Measurements from ENCODE around the gene PTPRG. TPM values are rescaled to one million over a fixed set of nuclear protein-coding genes. Genes with fewer than 3 reads are reported as not detected.

PTPRG gene
- total RNA-seq, 4 donors from 2014 or later, result 11.0 to 18.5 (median 14.9) TPM

- Histone ChIP-seq H3K4me3 (no peak overlapping the region), H3K27me3 (no peaks in the 10 kb centered on the region), H3K4me1 (peaks cover 3% of the 10 kb centered on the region), H3K9me3 (no peaks in the 10 kb centered on the region), H3K27ac (no peak overlapping the region), H3K36me3 (no peaks in the 10 kb centered on the region)
- TF ChIP-seq POLR2A (IDR thresholded peaks at IDR 0.05), result no peak
- TF ChIP-seq EP300 (IDR thresholded peaks at IDR 0.05), result no peak
- TF ChIP-seq, protein P1, sequence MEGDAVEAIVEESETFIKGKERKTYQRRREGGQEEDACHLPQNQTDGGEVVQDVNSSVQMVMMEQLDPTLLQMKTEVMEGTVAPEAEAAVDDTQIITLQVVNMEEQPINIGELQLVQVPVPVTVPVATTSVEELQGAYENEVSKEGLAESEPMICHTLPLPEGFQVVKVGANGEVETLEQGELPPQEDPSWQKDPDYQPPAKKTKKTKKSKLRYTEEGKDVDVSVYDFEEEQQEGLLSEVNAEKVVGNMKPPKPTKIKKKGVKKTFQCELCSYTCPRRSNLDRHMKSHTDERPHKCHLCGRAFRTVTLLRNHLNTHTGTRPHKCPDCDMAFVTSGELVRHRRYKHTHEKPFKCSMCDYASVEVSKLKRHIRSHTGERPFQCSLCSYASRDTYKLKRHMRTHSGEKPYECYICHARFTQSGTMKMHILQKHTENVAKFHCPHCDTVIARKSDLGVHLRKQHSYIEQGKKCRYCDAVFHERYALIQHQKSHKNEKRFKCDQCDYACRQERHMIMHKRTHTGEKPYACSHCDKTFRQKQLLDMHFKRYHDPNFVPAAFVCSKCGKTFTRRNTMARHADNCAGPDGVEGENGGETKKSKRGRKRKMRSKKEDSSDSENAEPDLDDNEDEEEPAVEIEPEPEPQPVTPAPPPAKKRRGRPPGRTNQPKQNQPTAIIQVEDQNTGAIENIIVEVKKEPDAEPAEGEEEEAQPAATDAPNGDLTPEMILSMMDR (IDR thresholded peaks at IDR 0.05), result no peak
- TF ChIP-seq POLR2AphosphoS5 (IDR thresholded peaks at IDR 0.05), result no peak
- 93% methylated on average over 3 of the region's 3 CpGs for WGBS
- DNase-seq (ENCODE audit: low spot score in 2 of 2), result no peak
Observed at GRCh38 chr3:61961900-61962299, 400.5 kb downstream of the PTPRG start.

DNA sequence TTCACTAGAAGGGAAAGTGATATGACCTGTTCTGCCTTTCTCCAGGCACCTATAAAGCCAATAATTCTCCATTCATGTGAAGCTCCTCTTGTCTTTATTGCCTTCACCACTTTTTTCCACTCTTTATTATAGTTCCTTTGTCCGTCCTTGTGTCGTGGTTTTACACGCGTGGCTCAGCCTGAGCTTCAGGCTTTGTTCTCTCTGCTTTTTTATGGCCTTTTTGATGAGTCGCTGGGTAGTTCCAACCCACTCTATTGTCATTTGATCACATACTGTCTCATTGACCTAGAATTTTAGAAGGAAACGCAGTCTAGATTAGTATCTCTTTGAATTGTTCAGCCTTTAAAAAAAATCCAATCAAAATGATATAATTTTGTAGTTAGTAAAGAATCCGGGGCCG is 403.2 kb downstream of the PTPRG start:
- 83% methylated on average over 8 of the region's 8 CpGs for WGBS
- Histone ChIP-seq H3K4me1 (peaks cover 3% of the 10 kb centered on the region), H3K27me3 (no peaks in the 10 kb centered on the region), H3K27ac (no peak overlapping the region), H3K4me3 (no peak overlapping the region), H3K36me3 (no peaks in the 10 kb centered on the region), H3K9me3 (no peaks in the 10 kb centered on the region)
- no peak for DNase-seq (ENCODE audit: low spot score in 2 of 2)
- TF ChIP-seq EP300 (IDR thresholded peaks at IDR 0.05), result no peak
- TF ChIP-seq POLR2AphosphoS5 (IDR thresholded peaks at IDR 0.05), result no peak
- TF ChIP-seq POLR2A (IDR thresholded peaks at IDR 0.05), result no peak
- TF ChIP-seq, protein P1 (IDR thresholded peaks at IDR 0.05), result no peak

DNA sequence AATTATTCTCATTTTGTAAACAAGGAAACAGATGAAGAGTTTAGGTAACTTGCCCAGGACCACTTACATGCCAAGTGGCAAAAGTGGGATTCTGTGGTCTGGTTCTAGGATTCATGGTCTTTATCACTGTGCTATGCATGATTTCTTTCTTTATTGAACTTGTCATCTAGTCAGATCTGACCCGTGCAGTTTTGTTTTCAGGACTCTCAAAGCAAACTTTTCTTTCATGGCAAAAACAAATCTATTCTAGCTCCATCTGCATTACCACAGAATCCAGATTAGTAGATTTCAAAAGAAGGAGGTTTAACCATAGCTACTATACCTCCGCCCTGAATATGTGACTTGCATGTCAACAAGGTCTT is 404.4 kb downstream of the PTPRG start:
- Histone ChIP-seq H3K9me3 (no peaks in the 10 kb centered on the region), H3K36me3 (no peaks in the 10 kb centered on the region), H3K4me3 (no peak overlapping the region), H3K27me3 (no peaks in the 10 kb centered on the region), H3K4me1 (peaks cover 3% of the 10 kb centered on the region), H3K27ac (no peak overlapping the region)
- no peak for DNase-seq (ENCODE audit: low spot score in 2 of 2)
- WGBS, result 65% methylated on average over 2 of the region's 2 CpGs
- no peak for TF ChIP-seq POLR2A (IDR thresholded peaks at IDR 0.05)
- TF ChIP-seq EP300 (IDR thresholded peaks at IDR 0.05), result no peak
- TF ChIP-seq POLR2AphosphoS5 (IDR thresholded peaks at IDR 0.05), result no peak
- TF ChIP-seq, protein P1 (IDR thresholded peaks at IDR 0.05), result no peak

- Histone ChIP-seq H3K27me3 (no peaks in the 10 kb centered on the region), H3K36me3 (no peaks in the 10 kb centered on the region), H3K4me3 (no peak overlapping the region), H3K27ac (no peak overlapping the region), H3K4me1 (peaks cover 3% of the 10 kb centered on the region), H3K9me3 (no peaks in the 10 kb centered on the region)
- 65% methylated on average over 2 of the region's 2 CpGs for WGBS
- TF ChIP-seq, protein P1 (IDR thresholded peaks at IDR 0.05), result no peak
- TF ChIP-seq POLR2AphosphoS5 (IDR thresholded peaks at IDR 0.05) (no peak), POLR2A (IDR thresholded peaks at IDR 0.05) (no peak), EP300 (IDR thresholded peaks at IDR 0.05) (no peak)
- DNase-seq (ENCODE audit: low spot score in 2 of 2), result no peak
Observed at GRCh38 chr3:61966200-61966599, 404.8 kb downstream of the PTPRG start.

- Histone ChIP-seq H3K36me3 (no peaks in the 10 kb centered on the region), H3K4me1 (peaks cover 3% of the 10 kb centered on the region), H3K9me3 (no peaks in the 10 kb centered on the region), H3K27ac (no peak overlapping the region), H3K4me3 (no peak overlapping the region), H3K27me3 (no peaks in the 10 kb centered on the region)
- no peak for DNase-seq (ENCODE audit: low spot score in 2 of 2)
- TF ChIP-seq EP300 (IDR thresholded peaks at IDR 0.05), result no peak
- TF ChIP-seq, protein P1 (IDR thresholded peaks at IDR 0.05), result no peak
- TF ChIP-seq POLR2AphosphoS5 (IDR thresholded peaks at IDR 0.05), result no peak
- no peak for TF ChIP-seq POLR2A (IDR thresholded peaks at IDR 0.05)
- WGBS, result 93% methylated on average over 2 of the region's 2 CpGs
Observed at GRCh38 chr3:61967019-61967418, 405.6 kb downstream of the PTPRG start.

Measured in suprapubic skin (tissue), 4 donors.